Skin of body (tissue), 2 donors: Measurements from ENCODE around the gene GSX1. TPM values are rescaled to one million over a fixed set of nuclear protein-coding genes. Genes with fewer than 3 reads are reported as not detected.
"Not testable (repeated sequence)": the region's sequence is repeated elsewhere in the genome, so short reads cannot be mapped to it uniquely, and the experiment has no call there.

Source experiments
- DNase-seq: peaks from one replicate; lab custom pipeline; 2025; lab: John Stamatoyannopoulos, UW
- total RNA-seq: library from RNA; depleted of rRNA; stranded (reverse); fragments of >200 nt; gene quantifications from one replicate; pipeline ENCODE4 v1.2.3, GENCODE V29; 2014

The GSX1 gene
- total RNA-seq, 1 donor from 2014 or later, result not detected

DNA sequence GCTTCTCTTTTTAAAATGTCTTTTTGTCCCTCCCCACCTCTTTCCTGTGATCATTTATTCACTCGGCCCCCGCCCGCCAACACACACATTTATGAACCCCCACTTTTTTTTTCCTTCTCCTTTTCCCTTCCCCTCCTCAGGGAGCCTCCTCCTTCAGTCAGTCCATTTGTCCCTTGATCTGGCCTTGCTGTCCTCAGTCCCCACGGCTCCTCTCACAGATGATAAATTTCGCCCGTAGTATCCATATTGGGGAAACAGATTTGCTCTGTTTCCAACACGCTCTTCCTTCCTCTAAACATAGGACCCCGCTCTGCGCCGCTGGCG lies 2.0 kb downstream of the GSX1 start:
- no peak for DNase-seq

DNA sequence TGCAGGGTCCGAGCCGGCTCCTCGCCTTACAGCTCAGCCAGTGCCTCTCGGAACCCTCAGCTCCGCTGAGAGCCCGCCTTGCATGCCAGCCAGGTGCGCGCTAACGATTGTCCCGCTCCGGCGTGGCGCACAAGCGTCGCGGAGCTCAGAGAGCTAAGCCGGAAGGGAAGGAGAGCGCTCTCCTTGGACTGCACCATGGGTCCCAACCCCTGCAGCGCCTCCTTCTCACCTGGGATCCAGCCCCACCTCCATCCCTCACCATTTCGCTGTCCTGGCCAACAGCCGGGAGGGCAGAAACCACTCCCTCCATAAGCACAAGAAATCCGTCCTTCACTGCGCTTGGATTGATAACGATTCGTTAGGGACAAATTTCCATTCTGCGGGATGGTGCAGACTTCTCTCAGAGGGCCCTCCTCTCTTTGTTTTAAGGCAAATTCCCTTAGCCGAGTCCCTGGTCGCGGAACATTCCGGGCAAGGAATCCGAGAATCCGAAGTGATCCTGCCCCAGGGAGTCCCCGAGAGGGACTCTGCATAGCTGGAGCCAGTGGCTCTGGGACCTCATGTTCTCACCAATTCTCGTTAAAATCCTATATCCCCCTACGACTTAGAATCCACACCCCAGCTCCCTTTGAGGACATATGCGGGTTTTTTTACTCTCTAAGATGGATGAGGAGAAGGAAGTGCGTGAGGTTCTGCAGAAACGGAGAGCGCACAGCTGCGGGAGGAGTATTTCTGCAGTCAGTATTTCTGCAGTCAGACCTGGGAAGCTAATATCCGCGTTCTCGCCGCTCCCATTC lies 2.8 kb downstream of the GSX1 start:
- no peak for DNase-seq

DNA sequence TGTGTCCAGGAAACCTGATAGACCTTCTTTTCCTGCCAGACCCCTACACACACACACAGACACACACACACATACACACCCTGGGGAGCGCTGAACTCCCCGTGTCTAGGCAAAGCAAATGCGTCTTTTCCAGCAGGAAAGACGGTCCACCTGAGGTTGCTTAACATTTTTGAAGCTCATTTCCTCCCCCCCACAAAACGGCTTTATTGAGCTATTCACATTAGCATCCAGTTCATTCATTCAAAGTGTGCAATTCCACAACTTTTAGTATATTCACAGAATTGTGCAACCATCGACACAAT lies 3.4 kb downstream of the GSX1 start:
- no peak for DNase-seq

DNA sequence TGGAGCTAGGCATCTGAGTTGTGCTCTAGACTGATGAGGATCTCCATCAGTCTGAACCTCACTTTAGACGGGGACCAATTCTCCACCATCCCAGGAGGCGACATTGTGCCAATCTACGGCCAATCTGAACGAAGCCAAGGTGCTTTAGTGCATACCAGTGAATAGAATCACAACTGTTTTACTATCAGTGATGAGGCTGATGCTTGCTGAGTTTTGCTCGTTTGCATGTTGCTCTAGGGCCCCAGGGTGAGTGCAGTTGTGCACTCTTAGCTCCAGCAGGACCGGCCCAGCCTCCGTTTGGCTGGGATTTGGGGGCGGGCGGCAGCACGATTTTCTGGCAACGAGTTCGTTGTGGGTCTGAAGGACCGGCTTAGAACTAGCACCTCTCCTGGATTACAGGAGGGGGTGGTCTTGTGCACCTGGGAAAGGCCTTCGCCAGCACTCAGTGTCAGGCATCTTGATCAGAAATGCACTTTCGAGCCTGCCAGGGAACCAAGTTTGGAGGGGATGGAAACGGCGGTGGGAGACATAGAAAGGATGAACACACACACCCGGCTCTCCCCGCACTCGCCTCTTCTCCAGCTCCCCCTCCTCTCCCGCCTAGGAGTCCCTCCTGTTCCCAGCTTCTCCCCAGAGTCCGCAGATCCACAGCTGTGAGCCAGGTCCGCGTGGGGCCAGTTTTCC lies 4.4 kb downstream of the GSX1 start:
- DNase-seq, result no peak

DNA sequence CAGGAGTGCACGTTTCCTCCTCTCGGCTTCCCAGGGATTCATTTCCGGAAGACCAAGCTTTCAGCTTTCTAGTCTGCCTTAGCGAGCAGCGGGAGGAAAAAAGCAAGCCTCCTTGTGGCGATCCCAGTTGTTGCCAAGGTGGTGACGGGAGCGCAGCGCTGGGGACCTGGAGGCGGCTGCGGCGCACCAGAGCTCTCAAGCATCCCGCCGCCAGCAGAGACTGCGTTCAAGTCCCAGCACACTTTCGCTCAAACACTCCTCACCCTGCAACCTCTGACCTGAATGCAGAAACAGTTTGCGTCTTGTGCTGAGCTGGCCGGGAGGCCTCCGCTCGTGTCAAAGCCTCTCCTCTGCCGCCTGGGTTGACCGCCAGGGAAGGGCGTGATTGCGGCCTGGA lies 4.9 kb downstream of the GSX1 start:
- DNase-seq, result no peak

DNA sequence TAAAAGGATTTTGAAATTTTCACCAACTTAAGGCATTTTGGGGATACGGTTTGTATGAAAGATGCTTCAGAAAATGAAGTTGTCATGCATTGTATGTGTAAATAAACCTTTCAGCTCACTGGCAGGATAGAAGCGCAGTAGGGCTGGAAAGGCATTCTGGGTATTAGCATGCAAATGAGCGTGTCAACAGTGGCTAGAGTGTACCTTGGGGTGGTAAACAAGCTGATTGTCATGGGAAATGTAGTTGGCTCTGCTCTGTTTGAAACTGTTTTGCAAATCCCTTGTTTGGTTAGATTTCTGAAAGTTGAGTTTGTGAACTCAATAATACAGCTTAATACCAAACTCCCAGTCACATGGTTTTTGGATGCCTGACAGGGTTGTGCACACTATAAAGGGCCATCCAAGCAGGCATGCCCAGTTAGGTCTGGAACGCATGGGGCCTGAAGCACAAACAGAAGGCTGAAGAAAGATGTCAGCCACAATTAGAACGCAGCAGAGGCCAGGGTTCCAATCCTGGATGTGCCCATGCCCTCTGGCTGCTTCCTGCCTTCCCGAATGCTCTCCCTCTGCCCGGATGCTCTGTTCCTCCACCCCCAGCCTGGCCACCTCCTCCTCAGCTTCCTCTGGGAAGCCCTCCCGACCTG lies 14.6 kb downstream of the GSX1 start:
- DNase-seq, result no peak

DNA sequence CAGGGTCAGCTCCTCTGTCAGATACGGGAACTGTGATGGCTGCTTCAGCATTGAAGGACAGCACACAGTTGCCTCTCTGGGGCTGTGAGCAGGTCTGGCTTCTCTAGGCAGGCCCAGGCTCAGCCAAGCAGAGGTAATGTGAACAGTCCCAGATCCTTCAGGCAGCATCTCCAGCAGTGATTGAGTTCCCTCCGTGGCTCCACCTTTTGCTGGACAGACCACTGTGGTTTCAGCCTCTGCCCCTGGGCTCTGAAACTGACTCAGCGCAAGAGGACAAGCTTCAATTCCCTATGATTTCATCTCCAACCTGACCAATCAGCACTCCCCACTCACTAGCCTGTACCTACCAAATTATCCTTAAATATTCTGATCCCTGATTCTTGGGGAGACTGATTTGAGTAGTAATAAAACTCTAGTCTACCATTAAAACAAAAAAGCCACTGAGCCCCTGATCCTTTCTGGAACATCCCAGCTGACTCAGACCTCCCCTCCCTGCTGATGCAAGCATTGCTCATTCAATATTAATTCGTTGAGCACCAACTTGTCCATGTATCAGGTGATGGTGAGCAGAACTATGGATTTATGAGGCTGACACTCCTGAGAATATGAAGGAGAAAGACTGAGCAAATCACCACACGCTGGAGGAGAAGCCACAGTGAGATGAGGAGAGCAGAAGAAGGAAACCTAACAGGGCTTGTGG lies 16.7 kb downstream of the GSX1 start:
- no peak for DNase-seq

DNA sequence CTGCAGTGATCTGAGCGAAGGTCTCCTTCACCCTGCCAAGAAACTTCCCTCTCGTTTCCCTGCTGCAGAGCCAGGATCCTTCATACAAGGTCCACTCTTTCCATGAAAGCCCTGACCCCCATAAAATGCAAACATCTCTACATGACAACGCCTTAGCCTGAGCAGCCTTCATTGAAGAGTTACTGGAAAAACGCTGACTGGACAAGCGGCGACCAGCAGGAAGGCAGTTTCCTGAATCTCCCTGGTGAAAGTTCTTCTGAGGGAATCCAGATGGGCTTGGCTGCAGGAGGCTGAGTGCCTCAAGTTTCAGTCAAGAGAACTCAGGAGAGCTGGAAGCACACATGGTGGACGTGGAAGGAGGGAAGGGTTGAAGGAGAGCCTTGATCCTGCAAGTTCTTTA lies 17.7 kb downstream of the GSX1 start:
- DNase-seq, result no peak

DNA sequence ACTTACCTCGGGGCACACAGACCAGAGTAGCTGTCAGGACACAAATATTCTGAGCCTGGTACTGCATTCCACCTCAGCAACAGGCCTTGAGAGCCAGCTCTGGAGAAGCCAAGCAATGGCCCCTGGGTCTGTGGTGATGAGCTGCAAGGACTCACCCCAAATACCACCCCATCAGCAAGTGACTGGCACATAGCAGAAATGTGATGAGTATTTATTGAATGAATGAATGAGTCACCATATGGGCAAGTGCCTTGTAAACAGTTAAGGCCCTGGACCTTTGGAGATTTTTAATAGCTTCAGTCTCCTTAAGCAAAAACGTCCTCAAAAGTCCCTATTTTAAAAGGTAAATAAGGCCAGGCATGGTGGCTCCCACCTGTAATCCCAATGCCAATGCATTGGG lies 18.2 kb downstream of the GSX1 start:
- DNase-seq, result no peak

DNA sequence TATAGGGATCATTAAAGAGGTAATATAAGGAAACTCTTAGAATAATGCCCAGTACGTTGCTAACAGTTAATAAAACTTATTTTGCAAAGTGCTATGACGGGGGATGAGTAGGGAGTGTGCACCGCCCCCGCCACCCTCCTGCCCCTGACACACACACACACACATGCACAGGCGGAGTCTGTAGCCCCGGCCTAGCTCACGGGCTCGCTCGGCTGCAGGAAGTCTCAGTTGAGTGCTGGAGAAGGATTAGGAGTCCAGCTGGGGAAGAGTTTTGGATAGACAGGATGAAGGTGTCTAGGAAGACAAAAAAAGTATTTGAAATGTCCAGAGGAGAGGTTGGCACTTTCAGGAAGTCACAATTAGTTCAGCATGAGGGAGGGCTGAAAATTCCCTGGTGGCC lies 21.5 kb downstream of the GSX1 start:
- no peak for DNase-seq

DNA sequence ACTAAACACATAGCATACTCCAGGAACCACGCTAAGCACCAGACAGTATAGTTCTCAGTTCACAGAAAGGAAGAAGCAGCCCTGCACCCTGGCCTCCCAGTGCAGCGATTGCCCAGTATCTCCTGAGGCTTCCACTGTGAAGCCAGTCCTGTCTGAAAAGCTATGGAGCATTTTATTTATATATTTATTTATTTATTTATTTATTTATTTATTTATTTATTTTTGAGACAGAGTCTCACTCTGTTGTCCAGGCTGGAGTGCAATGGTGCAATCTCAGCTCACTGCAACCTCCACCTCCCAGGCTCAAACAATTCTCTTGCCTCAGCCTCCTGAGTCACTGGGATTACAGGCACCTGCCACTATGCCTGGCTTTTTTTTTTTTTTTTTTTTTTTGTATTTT lies 25.5 kb downstream of the GSX1 start:
- DNase-seq, result not testable (repeated sequence)

DNA sequence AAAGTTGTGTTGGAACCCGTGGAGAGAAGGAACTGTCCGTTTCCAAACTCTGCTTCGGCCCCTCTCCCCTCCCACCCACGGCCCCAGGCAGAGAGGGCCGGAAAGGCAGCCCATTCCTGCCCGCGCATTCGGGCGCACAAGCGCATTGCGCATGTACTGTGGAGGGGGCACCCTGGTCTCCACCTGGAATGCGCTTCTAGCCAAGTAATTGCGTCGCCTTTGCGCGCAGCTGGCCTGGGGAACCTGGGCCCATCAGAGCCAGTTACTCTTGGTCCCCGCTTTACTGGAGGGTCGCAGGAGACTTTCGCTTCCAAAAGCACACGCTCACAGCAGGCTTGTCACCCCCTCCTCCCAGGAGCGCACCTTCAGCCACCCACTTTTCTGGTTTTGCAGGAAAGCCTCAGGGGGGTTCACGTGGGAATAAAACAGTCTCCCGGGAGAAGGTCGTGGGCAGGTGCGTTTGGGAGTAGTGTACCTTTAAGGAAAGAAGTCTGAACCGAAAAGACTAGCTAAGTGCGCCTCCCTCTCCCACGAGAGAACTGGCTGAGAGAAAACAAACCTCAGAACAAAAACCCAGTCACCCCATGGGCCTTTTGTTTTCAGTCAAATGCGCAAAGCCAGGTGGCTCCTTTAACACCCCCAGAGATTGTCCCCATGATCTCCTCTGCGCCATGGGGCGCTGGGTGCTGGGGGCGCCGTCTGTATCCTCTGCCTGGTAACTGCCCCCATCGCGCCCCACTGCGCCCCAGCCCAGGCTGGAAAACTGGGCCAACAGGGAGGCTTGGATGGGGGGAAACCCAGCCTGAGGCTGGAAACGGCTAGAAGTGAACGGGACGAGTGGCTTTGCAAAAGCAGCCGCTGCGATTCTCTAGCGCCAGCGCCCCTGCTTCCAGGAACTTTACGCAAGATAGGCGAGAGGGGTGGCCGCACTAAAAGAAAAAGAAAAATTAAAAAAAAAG lies 28.5 kb downstream of the GSX1 start:
- DNase-seq, result no peak

DNA sequence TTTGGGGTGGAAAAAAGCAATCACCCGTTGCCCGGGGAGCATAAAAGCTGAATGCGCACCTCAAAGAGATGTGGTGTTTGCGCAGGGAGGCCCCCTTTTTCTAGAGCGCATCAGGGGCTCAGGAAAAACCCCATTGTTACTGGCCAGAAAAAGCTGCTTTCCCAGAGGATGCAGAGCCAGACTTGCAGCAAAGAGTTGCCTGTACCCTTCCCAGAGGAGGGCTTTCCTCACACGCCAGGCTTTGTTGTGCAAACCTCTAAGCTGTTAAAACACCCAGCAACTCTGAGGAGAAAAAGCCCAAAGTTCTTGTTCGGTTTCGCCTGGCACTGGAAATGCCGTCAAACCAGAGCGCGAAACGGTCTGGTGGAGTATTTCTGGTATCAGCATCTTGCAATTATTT lies 29.3 kb downstream of the GSX1 start:
- no peak for DNase-seq

DNA sequence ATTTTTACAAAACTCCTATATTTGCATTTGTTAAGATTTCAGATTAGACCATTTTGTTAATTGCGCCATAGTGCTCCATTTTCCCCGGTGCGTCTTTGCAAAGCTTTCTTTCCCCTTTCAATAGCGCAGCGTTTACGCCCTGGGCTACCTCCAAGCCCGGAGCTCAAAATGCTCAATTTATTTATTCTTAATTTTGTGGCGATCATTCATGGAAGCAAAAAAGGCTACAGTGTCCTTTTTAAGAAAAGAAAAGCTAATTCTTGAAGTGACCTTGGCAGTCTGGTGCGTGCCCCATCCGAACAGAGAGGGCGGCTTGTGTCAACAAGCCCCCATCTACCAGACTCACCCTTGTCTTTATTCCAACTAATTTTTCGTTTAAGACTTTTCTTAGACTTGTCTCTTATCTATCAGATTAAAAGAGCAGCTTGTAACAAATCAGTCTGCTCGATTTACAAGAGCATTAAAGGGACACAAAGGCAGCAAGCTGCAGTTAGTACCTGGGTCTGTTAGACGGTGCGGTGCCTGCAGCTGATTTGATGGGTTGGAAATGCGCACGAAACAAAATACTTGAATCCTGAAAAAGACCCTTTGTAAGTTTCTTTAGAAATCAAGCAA lies 30.1 kb downstream of the GSX1 start:
- no peak for DNase-seq

DNA sequence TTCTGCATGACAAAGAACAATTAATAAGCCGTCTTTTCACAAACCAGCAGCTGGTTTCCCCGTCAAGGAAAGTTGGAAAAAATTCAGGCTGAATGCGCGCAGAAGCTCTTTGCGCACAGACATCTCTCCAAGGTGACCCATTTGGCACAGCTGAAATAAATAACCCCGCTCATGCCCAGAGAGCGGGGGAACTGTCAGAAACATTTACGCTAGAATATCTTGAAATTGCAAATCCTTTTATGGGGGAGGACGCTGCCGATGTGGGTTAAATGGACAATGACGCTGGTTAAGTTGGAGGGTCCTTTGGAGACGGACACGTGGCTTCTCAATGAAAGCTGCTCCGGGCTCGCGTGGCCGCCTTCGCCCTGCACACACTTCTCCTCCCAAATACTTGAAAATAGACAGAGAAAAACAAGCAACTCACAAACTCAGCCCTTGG lies 30.6 kb downstream of the GSX1 start:
- DNase-seq, result no peak

DNA sequence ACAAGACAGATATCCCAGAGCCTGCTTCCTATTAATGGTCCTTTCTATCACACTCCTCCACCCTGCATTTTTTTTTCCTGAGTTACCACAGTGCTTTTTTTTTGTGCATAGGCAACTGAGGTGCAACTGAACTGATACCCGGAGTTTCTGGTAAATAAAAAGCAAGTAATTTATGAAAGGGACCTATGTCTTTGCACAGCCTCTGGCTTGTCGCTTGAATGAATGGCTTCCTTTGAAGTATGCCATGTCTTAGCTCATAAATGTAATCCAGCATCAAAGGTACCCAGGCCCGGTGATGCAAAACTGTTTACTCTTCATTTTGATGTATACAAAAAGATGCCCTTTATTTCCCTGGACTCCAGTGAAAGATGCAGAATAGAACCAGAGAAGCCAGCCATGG lies 31.8 kb downstream of the GSX1 start:
- DNase-seq, result no peak

DNA sequence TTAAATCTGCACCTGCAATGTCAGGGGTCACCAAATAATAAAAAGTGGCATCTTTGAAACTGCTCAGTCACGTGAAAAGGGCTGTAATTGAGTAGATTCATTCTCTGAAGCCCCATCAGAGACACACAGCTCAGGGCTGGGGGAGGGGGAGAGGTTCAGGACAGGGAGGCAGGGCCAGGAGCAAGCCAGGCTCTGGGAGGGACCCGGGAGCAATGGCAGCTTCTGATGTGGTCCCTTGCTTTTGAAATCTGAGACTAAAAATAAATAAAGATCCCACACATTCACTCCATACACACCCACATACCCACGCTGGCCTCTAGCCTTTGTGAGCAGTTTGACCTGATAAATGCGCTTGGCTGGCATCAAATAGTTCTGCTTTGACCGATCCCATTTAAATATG lies 32.8 kb downstream of the GSX1 start:
- DNase-seq, result no peak

DNA sequence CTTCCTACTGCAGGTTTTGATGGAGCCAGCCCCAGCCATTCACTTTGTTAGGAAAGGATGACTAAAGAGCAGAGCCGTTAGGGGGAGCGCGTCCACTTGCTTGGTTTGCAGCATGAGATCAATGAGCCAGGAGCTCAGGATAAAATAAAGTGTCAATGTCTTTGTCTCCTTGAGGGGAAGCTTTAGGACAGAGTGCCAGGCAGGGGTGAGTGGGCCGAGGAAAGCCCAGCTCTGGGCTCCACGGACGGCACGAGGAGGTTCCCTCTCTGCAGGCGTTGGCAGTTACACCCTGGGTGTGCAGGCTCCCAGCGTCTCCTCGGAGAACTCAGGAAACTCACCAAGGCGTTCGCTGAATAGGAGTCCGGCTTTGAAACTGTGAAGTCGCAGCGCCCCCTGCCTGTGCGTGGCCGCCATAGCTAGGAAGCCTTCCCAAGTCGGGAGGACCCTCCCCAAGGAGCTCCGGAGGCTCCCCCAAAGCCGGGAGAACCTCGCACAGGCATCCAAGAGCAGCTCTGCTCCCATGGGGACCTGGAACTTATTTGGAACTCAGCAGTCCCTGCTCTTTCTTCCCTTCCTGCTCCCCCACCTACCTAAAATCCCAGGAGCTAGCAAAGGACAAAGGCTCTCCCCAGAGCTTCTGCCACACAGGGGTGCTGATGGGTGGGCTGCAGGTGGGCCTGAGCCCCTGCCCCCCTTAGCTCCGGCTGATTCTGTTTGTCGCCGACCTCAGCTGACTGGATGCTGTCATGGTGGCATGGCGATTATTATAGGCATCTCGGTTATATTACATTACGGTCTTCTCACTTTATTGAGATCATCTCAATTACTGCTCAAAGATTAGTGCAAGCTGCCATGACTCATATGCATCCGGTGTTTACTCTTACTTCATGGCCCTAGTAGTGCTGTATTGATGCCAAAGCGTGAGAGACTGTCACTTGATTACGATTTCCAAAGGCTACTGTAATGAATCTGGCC lies 34.4 kb downstream of the GSX1 start:
- peak; percentile 68 for DNase-seq

DNA sequence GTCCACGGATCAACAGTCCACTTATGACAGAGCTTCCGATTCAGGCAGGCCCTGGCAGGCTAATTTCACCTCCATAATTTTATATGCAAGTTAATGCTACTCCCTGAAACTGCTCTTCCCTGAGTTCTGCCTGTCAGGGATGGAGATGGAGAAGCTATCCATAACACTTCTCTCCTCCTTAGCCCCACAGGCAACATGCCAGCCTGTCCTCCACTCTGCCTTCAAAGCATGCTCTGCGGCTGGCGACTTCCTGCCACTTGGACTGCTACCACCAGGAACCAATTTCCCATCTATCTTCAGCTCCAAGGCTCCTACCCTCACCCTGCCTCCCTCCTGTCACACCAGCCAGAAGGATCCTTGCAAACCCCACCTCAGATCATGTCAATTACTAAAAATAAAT lies 35.4 kb downstream of the GSX1 start:
- DNase-seq, result no peak

DNA sequence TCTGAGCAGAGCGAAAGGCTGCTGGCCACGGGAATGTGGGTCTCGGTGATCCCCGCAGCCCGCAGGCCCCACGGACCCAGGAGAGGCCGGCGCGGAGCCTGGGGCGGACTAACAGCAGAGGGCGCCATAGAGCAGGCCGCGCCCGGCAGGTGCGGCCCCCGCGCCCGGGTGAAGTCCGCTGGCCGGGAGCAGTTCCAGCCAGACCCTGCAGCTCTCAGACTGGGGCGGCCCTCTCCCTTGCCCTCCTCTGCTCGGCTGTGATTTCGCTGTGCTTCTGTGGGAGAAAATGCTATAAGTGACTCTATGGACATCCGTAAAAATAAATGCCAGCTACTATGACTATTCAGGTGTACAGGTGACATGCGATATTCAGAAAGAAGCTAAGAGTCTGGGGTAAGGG lies 37.7 kb downstream of the GSX1 start:
- no peak for DNase-seq
